Islet of Langerhans (tissue), 1 donor: Measurements from ENCODE around the gene ZNF276.
A peak's percentile ranks its signal among the peaks of the same experiment; 100 is the strongest.
"Not testable (repeated sequence)": the region's sequence is repeated elsewhere in the genome, so short reads cannot be mapped to it uniquely, and the experiment has no call there.

Experiments used
- FAIRE-seq: peaks from one replicate; lab custom pipeline; 2011; peaks lifted over from hg19 to GRCh38; lab: Jason Lieb, UNC

The ZNF276 gene

DNA sequence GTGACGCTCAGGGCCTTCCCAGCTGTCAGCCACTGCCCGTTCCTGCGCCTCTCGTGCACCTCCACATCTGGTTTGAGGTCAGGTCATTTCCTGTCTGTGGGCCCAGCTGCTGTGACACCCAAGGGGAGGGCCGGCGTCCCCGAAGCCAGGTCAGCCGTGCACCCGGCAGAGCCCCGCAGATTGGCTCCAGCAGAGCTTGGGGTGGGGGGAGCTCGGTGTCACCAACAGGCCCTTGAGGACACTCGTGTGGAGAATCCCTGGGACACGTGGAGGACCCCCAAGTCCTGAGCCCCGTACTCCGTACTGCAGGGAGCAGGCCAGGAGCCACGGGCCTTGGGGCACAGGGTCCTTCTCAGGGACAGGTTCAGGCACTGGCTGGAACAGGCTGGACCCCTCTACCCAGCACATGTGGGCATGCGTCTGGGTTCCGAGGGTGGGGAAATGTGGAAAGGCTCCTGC, 24.6 kb upstream of the ZNF276 start:
- no peak for FAIRE-seq

DNA sequence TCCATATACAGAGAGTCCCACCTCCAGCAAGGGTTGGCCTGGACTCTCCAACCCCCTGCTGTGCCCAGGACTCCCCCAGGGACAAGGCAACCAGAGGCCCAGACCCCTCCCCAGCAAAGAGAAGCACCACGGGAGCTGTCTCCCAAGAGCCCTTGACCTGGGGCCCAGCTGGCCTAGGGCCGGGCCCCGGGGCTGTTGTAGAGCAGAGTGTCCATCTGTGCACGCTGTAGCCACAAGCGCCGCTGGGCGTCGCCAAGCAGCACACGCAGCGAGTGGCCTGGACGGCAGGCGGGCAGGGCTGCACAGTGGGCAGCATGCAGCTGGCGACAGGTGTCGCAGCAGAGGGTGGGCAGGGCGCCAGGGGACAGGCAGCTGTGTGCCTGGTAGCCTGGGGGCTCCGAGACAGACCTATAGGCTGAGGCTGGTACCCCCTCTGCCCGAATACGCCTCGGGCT, 24.1 kb upstream of the ZNF276 start:
- FAIRE-seq, result no peak

DNA sequence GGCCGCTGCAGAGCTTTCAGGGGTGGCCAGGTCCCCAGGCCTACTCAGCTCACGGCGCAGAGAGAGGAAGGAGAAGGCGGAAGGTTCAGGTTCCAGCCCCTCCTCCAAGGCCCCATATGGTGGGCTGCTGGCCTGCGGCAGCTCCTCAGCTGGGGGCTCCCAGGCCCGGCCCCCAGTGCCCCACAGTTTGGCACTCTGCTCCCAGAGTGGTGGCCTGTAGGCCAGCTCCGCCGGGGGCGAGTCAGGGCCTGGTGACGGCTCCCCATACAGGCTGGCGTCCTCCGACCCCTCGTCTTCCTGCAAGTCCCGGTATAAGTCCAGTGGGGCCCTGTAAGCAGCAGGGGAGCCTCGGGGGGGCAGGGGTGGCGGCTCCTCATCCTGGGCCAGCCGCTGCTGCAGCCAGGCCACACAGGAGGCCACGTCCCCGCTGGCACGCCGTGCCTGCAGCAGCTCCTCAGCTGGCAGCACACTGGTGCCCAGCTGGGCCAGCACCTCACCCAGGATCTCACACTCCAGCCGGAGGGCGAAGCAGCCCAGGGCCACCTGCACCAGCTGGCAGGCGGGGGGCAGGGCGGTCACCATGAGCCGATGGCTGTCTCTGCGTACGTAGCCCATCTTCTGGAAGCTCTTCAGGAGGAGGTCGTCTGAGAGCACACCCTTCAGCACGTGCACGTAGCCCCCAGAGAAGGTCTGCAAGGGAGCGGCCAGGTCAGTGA, 23.6 kb upstream of the ZNF276 start:
- FAIRE-seq, result no peak

DNA sequence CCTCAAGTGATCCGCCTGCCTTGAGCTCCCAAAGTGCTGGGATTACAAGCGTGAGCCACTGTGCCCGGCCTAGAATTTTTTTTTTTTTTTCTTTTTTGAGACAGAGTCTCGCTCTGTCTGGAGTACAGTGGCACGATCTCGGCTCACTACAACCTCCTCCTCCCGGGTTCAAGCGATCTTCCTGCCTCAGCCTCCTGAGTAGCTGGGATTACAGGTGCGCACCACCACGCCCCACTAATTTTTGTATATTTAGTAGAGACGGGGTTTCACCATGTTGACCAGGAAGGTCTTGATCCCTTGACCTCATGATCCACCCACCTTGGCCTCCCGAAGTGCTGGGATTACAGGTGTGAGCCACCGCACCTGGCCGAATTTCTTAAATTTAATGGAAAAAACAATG, 22.6 kb upstream of the ZNF276 start:
- FAIRE-seq, result not testable (repeated sequence)

DNA sequence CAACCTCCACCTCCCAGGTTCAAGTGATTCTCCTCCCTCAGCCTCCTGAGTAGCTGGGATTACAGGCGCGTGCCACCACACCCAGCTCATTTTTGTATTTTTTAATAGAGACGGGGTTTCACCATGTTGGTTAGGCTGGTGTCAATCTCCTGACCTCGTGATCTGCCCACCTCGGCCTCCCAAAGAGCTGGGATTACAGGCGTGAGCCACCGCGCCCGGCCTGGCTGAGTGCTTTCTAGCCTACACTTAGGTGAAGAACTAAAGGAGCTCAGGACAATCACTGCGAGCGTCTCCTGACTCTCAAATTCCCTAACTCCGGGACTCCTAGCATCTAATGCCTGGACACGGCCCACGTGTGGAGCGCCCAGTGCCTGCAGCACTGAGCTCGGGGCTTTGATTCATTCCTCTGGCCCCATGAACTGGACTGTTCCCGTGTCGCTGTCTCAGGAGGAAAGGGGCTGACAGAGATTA, 21.7 kb upstream of the ZNF276 start:
- FAIRE-seq, result not testable (repeated sequence)

DNA sequence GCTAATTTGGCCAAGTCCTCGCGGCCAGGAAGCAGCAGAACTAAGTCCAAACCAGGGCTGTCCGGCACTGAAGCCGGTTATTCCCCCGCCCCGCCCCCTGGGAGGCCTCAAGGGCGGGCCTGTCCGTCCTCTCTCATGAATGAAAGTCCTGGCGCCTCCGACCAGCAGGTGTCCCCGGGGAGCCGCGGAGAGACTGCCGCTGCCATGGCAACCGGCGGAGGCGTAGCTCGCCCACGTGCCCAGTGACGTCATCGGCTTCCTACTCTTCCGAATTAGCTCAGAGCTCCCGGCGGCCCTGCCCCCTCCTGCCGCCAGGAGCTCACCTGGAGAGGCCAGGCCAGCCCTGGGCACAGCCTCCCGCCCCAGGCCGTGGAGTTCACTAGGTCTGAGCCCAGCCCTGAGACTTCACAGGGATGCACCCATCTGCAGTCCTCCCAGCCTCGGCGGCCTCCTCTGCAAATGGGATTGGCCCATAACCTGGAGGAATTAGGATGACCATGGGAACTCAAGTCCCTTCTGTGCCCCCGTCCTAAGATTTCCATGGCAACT, 21.2 kb upstream of the ZNF276 start:
- peak; percentile 41 for FAIRE-seq

DNA sequence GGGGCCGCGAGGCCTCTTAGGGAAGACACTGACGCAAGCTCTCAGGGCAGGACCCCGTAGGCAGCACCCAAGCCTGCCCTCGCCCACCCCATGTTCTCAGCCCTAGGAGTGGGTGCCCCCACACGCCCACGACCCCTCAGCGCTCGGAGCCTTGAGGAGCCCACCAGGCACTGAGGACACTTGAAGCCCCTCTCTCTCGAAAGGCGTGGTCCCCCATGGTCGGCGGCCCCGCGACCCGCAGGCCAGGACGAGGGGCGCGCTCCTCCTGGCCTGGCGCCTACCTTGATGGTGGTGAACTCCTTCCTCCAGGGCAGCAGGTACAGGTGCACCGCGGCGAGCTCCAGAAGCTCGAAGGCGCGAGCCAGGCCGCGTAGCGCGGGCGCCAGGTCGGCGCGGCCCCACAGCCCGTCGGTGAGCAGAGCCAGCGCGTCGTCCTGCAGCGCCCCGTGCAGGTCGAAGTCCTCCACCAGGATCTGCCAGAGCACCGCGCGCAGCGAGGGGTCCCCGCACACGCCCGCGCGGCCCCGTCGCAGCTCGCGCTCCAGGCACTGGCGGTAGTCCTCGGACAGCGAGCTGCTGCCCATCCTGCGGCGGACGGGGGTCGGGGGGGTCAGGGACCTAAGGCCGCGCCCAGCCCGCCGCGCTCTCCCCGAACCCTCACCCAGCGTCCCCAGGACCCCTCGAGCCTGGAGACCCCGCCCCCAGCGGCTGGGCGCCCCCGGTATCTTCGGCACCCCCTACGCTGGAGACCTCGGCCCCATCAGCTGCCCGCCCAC, 20.5 kb upstream of the ZNF276 start:
- FAIRE-seq, result no peak

DNA sequence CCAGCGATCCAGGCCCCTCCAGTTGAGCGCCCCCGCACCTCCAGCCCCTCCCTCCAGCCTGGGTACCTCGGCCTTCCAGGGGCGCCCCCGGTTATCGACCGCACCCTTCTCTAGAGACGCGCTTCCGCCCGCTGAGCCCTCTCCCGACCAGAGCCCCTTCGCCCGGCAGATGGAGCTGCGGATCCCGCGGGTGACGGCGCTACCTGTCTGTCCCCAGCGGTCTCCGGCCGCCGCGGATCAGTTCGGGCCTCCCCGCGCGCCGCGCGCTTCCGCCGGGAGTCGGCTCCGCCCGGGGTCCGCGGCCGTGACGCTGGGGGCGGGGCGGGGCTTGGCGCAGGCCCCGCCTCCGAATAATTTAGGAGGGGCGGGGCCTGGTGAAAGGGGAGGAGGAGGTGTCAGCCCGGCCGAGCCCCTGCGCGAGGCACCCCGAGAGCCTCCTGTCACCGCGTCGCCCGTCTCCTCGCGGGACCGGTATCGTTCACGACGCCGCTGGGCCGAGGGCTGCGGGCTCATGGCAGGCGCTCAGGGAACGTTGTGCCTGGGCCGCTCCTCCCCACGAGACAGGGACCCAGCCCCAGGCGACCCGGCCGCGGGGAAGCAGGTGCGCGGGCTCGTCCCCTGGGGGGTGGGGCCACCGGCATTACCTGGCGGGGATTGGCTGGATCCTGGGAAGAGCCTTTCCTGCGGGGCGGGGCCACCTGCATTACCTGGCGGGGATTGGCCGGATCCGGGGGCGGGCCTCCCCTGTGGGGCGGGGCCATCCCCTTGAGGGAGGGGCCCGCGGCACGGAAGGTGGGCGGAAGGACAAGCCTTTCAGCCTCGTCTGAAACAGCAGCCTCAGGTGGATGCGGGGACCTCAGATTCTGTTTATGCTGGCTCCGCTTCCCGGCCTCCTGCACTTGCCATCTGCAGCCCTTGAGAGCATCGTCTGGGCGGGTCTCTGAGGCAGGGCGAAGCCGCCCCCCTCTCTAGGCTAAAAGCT, 19.6 kb upstream of the ZNF276 start, which contains the start of gene SPATA2L:
TSS of gene SPATA2L (minus strand) at position 281 of the 982 bp plus-strand sequence. CDS start 473 bp downstream, outside the sequence.
- no peak for FAIRE-seq

DNA sequence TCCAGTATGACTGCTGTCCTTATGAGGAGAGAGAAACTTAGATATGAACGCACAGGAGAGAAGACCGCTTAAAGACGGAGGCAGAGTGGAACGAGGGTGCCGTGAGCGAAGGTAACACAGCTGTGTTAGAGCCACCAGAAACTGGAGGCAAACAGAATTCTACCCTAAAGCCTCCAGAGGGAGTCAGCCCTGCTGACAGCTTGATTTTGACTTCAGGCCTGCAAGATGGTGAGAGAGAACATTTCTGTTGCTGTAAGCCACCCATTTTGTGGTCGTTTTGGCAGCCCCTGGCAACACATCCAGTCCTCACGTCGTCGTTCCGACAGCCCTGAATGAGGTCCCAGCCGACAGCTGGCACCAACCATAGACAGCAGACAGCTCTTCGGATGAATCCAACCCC, 17.1 kb upstream of the ZNF276 start:
- no peak for FAIRE-seq

DNA sequence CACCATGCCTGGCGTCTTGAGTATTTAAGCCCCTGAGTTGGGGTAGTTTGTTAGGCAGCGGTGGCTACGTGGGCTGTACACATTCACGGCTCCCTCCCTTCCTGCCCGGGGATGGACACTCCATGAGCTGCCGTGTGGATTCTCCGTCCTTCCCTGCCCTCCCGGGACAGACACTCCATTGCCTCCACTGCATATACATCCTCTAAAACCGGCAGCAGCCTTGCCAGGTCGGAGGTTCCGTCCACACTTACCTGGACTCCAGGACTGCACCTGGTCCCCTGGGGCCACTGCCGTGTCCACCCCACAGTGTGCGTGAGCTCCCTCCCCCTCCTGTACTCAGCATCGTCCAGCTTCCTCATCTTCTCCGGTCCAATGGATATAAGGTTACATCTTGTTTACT, 16.3 kb upstream of the ZNF276 start:
- FAIRE-seq, result no peak

DNA sequence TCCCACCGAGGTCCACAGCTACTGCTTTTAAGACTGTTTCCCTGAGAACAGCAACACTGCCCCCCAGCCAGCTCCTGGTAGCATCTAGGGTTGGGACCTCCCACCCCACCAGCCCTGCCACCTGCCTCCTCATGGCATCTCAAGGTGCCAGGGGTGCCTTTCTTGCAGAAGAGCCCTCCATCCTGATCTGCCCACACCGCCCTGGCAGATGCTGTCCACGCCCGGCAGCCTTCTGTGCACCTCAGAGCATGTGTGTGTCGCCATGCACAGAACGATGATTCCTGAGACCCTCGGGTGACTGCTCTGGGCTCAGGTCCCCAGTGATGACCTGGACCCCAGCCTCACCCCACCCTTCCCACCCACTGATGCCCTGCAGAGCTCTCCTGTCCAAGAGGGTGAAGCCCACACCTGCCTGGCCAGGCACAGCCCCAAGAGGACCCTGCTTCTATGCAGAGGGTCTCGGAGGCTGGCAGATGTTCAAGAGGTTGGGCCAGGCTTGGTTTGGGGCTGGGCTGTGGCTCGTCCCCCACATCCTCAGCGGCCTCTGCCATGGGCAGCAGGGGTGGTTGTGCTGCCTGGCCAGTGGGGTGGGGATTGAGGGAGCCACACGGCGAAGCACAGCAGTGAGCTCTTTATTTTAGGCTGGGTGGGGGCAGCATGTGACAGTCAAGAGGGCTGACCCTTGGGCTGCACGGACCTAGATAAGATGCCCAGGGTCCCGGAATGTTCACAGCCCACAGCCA, 14.6 kb upstream of the ZNF276 start:
- FAIRE-seq, result no peak

DNA sequence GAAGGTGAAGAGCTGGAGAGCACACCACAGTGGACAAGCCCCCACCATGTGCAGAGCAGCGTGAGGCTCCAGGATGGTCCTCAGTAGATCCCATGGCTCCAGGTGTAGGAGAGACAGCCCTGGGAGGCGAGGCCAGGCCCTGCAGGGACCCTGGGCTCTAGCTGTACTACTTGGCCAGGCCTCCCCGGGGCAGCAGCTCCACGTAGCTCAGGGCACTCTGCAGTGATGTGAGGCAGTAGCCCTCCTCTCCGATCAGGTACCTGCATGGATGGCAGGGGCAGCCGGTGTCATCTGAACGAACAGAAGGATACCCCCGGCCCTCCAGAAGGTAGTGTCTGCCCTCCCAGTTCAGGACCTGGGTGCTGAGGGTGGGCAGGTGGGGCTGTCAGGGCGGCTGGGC, 13.6 kb upstream of the ZNF276 start:
- FAIRE-seq, result no peak

DNA sequence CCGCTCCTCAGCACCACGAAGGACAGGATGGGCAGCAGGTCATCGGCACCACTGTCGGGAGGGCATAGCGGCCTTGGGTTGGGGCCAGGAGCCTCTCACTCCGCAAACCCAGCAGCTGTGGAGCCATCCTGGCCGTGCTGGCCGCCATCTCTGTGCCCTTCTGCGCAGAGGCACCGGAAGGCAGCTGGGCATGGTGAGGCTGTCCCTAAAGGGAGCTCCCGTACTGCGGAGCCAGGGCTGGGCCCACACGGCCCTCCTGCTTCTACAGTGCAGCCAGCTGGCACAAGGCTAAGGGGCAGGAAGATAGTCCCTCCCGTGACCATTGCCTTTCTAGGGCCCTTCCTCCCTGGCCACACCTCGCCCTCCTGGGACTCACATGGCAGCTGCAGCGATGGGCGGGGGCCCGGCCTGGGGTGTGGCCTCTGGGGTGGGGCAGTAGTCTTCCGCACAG, 12.8 kb upstream of the ZNF276 start:
- FAIRE-seq, result no peak

DNA sequence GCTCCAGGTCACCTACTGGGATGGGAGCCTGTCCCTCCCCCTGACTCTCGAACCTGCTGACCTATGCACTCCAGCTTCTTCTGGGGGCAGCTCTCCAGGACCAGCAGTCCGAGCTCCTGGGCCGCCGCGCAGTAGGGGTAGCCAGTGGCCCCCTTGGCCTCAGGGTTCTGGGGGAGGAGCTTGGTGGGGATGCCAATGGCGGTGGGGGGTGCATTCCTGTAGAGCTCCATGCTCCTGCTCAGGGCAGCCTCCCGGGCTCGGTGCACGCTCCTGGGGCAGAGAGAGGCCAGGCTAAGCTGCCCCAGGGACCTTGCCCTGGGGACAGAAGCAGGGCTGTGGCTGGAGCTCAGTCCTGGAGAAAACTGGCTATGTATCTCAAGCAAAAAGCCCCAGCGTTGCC, 12.2 kb upstream of the ZNF276 start:
- no peak for FAIRE-seq

DNA sequence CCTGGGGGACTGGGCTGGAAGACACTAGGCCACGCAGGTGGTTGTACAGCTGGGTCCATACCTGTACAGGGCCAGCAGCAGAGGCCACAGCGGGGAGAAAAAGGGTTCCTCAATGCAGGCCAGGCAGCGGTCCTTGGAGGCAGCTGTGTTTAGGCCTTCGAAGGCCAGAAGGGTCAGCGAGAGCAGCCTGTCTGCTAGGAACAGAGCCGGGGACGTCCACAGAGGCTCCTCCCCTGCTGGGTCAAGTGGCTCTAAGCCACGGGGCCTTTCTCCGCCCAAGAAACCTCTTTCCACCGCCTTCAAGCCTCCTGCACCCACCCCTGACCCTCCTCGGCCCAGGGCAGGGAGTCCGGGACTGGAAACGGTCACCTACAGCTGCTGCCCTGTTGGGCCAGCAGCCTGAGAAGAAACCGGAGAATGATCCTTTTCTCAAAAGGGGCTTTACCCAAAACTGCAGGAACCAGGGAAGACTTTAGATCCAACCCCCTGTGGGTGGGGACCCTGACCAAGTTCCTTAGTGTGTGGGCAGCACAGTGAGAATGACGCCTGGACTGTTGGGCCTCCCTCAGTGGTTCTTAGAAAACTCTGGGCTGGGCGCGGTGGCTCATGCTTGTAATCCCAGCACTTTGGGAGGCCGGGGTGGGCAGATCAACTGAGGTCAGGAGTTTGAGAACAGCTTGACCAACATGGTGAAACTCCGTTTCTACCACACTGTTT, 11.5 kb upstream of the ZNF276 start:
- no peak for FAIRE-seq

DNA sequence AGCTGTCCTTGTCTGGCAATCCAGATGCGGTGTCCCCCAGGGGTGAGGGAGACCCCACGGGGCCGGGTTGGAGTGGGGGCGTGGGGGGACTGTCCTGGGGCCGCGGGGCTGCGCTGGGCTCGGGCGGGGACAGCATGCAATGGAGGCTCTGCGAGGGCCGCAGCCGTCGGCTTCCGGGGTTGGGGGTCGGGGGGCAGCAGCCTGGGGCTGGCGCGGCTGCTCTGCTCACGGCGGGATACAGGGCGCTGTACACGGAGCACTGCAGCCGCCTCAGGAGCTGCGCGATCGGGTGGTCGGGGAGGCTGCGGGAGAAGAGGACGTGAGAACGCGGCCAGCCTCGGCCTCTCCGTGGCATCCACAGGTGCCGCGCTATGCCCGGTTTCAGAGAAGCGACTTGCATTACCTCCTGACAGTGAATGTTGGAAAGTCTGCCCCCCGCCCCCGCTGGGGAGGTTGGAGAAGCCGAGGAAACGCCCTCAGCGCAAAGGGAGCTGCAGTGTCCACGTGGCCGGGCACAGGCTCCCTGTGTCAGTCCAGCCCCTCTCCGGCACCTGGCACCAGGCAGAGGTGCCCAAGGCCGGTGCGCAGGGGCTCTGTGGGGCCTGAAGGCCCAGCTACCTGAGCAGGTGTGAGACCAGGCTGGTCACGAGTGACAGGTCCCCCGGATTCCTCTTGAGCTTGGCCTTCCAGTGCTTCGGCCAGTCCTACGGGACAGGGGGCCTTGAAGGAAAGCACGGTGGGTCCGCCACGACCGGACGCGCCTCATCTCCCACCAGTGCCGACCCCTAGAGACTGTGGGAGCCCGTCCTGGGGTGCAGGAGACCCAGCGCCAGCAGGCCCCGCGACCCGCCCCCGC, 10.4 kb upstream of the ZNF276 start:
- no peak for FAIRE-seq

DNA sequence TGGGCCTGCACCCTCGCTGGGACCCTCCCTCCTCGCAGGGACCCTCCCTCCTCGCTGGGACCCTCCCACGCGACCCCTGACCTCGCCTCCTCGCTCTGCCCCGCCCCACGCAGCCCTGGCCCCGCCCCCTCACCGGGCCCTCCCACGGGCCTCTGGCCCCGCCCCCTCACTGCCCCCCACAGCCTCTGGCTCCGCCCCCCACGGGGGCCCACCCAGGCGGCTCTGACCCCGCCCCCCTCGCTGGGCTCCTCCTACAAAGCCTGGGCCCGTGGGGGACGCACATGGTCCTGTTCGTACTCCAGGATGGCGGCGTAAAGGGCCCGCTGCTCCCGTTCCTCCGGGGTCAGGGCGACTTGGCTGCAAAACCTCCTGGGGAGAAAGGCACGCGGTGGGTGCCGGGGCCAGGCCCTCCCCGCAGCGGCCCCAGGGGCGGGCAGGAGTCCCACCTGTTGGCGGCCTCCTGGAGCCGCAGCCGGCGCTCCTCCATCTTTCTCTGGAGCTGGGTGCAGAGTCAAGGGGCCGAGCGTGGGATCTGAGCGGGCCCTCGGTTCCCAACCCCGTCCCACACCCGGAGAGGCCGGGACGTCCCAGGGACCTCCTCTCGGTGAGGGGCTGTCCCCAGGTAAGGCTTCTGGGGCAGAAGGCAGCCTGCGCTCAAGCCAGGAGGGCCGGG, 9.6 kb upstream of the ZNF276 start:
- no peak for FAIRE-seq

DNA sequence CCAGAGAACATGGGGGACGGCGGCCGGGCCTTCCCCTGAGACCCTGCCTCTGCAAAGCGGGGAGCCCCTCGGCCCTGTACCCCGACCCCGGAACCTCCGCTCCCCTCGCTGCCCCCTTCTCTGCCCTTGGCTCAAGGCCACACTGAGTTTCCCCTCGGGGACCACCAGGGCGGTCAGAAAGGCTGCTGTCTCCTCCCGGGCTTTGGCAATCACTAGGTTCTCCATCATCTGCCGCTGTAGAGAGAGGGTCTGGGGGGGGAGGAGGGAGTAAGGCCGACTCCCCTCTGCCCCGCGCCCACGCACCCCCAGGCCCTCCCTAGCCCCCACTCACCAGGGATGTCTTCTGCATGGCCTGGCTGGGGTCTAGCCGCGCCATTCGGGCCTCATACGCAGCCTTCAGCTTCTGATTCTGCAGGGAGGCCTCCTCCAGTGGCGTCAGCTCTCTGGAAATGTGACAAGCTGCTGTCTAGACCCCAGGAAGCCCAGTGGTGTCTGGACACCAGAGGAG, 9.0 kb upstream of the ZNF276 start:
- no peak for FAIRE-seq

DNA sequence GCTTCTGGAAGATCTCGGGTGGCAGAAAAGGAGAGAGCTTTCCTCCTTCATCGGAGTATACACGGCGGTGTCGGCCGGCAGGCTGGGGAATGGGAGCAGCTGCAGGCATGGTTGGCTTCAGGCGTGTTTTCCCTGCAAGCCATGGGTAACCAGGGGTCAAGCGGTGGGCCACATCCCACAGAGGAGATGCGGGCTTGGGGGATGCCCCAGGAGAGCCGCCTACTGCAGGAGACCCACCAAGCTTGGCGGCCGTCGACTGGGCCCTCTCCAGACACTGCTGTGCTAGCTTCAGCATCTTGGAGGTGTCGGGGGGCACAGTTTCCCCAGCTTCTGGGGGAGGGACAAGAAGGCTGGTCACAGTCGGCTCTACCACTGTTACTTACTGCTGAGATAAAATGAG, 4.8 kb upstream of the ZNF276 start:
- no peak for FAIRE-seq
